Large intestine (tissue), 3 donors: Measurements from ENCODE around the gene CAMKMT. TPM values are rescaled to one million over a fixed set of nuclear protein-coding genes. Genes with fewer than 3 reads are reported as not detected.

ENCODE experiments used
- DNase-seq, 2 donors: peaks; one replicate each; pipeline versions ENCODE4 v3.0.0 to v3.0.0-alpha.2; 2013
- H3K27ac ChIP-seq: one replicate; pipeline ENCODE4 v1.5.1; 2013; ENCODE audit warnings: low read length
- H3K27me3 ChIP-seq: 2 replicates; pipeline ENCODE4 v1.6.1; 2013; ENCODE audit warnings: low read length; ENCODE audit not compliant: control insufficient read depth, insufficient read depth
- H3K36me3 ChIP-seq: 2 replicates; pipeline ENCODE4 v1.6.1; 2013; ENCODE audit warnings: low read length; ENCODE audit not compliant: control insufficient read depth, insufficient read depth
- H3K4me1 ChIP-seq: one replicate; pipeline ENCODE4 v1.6.1; 2013; ENCODE audit warnings: low read length; ENCODE audit not compliant: control insufficient read depth, insufficient read depth
- H3K4me3 ChIP-seq: one replicate; pipeline ENCODE4 v1.5.1; 2013; ENCODE audit warnings: low read length
- H3K9me3 ChIP-seq: one replicate; pipeline ENCODE4 v1.6.1; 2013; ENCODE audit warnings: mild to moderate bottlenecking, low read depth, low read length, moderate library complexity; ENCODE audit not compliant: control insufficient read depth
- WGBS: methylation state at CpG from one replicate; pipeline ENCODE4 v1.1.5; 2013; ENCODE audit warnings: low lambda C conversion rate; ENCODE audit not compliant: insufficient coverage; 5-methylcytosine and 5-hydroxymethylcytosine counted together
- polyA plus RNA-seq: library from polyadenylated mRNA; unstranded; fragments of 120-200 nt; gene quantifications from one replicate; pipeline ENCODE4 v1.2.1, GENCODE V29; 2013

CAMKMT gene
- polyA plus RNA-seq, 1 donor: 9.2 TPM

- Histone ChIP-seq H3K4me3 (no peak overlapping the region), H3K27ac (no peak overlapping the region), H3K36me3 (no peaks in the 10 kb centered on the region), H3K27me3 (peaks cover 10% of the 10 kb centered on the region), H3K9me3 (no peaks in the 10 kb centered on the region), H3K4me1 (no peaks in the 10 kb centered on the region)
- 40% methylated on average over 3 of the region's 8 CpGs for WGBS
- no peak for DNase-seq
Measured at GRCh38 chr2:44763275-44763782, 401.6 kb downstream of the CAMKMT start.

GRCh38 chr2:44766220-44766619 is 404.5 kb downstream of the CAMKMT start:
- no peak for DNase-seq

GRCh38 chr2:44766777-44767176 is 405.0 kb downstream of the CAMKMT start:
- Histone ChIP-seq H3K4me1 (peaks cover 4% of the 10 kb centered on the region), H3K27ac (no peak overlapping the region), H3K4me3 (no peak overlapping the region), H3K27me3 (peaks cover 26% of the 10 kb centered on the region), H3K9me3 (no peaks in the 10 kb centered on the region), H3K36me3 (no peaks in the 10 kb centered on the region)
- WGBS: 100% methylated on average over 1 of the region's 1 CpG
- no peak for DNase-seq

More at GRCh38 chr2:44766220-44766619, 404.5 kb downstream of the CAMKMT start:
- H3K36me3 ChIP-seq: no peaks in the 10 kb centered on the region
- H3K27me3 ChIP-seq: peaks cover 26% of the 10 kb centered on the region
- no peak overlapping the region for H3K27ac ChIP-seq
- WGBS: no CpG with 5 or more reads among the region's 5 CpGs
- no peak overlapping the region for H3K4me3 ChIP-seq
- H3K4me1 ChIP-seq: peaks cover 4% of the 10 kb centered on the region
- no peaks in the 10 kb centered on the region for H3K9me3 ChIP-seq

GRCh38 chr2:44767691-44768090 is 405.9 kb downstream of the CAMKMT start:
- Histone ChIP-seq H3K4me1 (peaks cover 4% of the 10 kb centered on the region), H3K9me3 (no peaks in the 10 kb centered on the region), H3K27ac (no peak overlapping the region), H3K27me3 (peaks cover 26% of the 10 kb centered on the region), H3K36me3 (no peaks in the 10 kb centered on the region), H3K4me3 (no peak overlapping the region)
- no peak for DNase-seq
- 83% methylated on average over 1 of the region's 8 CpGs for WGBS

GRCh38 chr2:44768438-44769236 is 406.9 kb downstream of the CAMKMT start:
- H3K4me1 ChIP-seq: peaks cover 4% of the 10 kb centered on the region
- whole genome bisulfite sequencing: no CpG with 5 or more reads among the region's 42 CpGs
- H3K9me3 ChIP-seq: no peaks in the 10 kb centered on the region

GRCh38 chr2:44769349-44770011 is 407.7 kb downstream of the CAMKMT start:
- Histone ChIP-seq H3K27me3 (peaks cover 26% of the 10 kb centered on the region), H3K27ac (no peak overlapping the region), H3K4me3 (no peak overlapping the region), H3K36me3 (no peaks in the 10 kb centered on the region), H3K4me1 (peaks cover 4% of the 10 kb centered on the region), H3K9me3 (no peaks in the 10 kb centered on the region)
- WGBS: 90% methylated on average over 2 of the region's 9 CpGs
- no peak for DNase-seq

More at GRCh38 chr2:44768438-44769236, 406.9 kb downstream of the CAMKMT start:
- Histone ChIP-seq H3K36me3 (no peaks in the 10 kb centered on the region), H3K27ac (no peak overlapping the region), H3K4me3 (no peak overlapping the region), H3K27me3 (peaks cover 26% of the 10 kb centered on the region)
- DNase-seq: no peak

GRCh38 chr2:44770221-44771195 is 408.8 kb downstream of the CAMKMT start:
- H3K27ac ChIP-seq: no peak overlapping the region
- WGBS: no CpG with 5 or more reads among the region's 6 CpGs
- H3K27me3 ChIP-seq: peaks cover 26% of the 10 kb centered on the region
- no peak for DNase-seq
- peaks cover 4% of the 10 kb centered on the region for H3K4me1 ChIP-seq
- H3K36me3 ChIP-seq: no peaks in the 10 kb centered on the region
- no peak overlapping the region for H3K4me3 ChIP-seq
- no peaks in the 10 kb centered on the region for H3K9me3 ChIP-seq

GRCh38 chr2:44771522-44771921 is 409.8 kb downstream of the CAMKMT start:
- DNase-seq: peak; percentile 54 to 67
- no CpG with 5 or more reads among the region's 2 CpGs for WGBS
- H3K27me3 ChIP-seq: peaks cover 26% of the 10 kb centered on the region

GRCh38 chr2:44772131-44772530 is 410.4 kb downstream of the CAMKMT start:
- no peak for DNase-seq
- 74% methylated on average over 3 of the region's 9 CpGs for WGBS
- Histone ChIP-seq H3K36me3 (no peaks in the 10 kb centered on the region), H3K27ac (no peak overlapping the region), H3K9me3 (no peaks in the 10 kb centered on the region), H3K4me3 (no peak overlapping the region), H3K4me1 (peaks cover 4% of the 10 kb centered on the region), H3K27me3 (peaks cover 26% of the 10 kb centered on the region)

More at GRCh38 chr2:44771522-44771921, 409.8 kb downstream of the CAMKMT start:
- H3K9me3 ChIP-seq: no peaks in the 10 kb centered on the region
- H3K4me3 ChIP-seq: no peak overlapping the region
- H3K4me1 ChIP-seq: peaks cover 4% of the 10 kb centered on the region
- peak overlapping the region; percentile 39 for H3K27ac ChIP-seq
- H3K36me3 ChIP-seq: no peaks in the 10 kb centered on the region
